ENCODE measurements around the gene KRTAP5-3. TPM values are rescaled to one million over a fixed set of nuclear protein-coding genes. Genes with fewer than 3 reads are reported as not detected.
"Not testable (repeated sequence)": the region's sequence is repeated elsewhere in the genome, so short reads cannot be mapped to it uniquely, and the experiment has no call there.

KRTAP5-3 gene
- total RNA-seq, 4 donors from 2014 or later: not detected

- DNase-seq (ENCODE audit: low spot score): no peak
- no peak for ATAC-seq (ENCODE audit: low FRiP score)
- TF ChIP-seq CTCF (IDR thresholded peaks at IDR 0.05): no peak
Observed at GRCh38 chr11:1600626-1601025, 7.6 kb downstream of the KRTAP5-3 start.

GRCh38 chr11:1598816-1599215 is 9.4 kb downstream of the KRTAP5-3 start:
- DNase-seq (ENCODE audit: low spot score) (no peak), ATAC-seq (ENCODE audit: low FRiP score) (no peak)
- no peak for TF ChIP-seq CTCF (IDR thresholded peaks at IDR 0.05)

GRCh38 chr11:1598406-1598805 is 9.9 kb downstream of the KRTAP5-3 start:
- DNase-seq (ENCODE audit: low spot score); ATAC-seq (ENCODE audit: low FRiP score): not testable (repeated sequence)

GRCh38 chr11:1597994-1598380 is 10.3 kb downstream of the KRTAP5-3 start, which contains the start of gene KRTAP5-2:
Gene KRTAP5-2, minus strand, starts transcription at chr11:1598294. Its CDS starts 44 bp downstream, at chr11:1598250.
- ATAC-seq (ENCODE audit: low FRiP score) (no peak), DNase-seq (ENCODE audit: low spot score) (no peak)

GRCh38 chr11:1597331-1597993 is 10.8 kb downstream of the KRTAP5-3 start:
- TF ChIP-seq CTCF (IDR thresholded peaks at IDR 0.05): no peak
- no peak for ATAC-seq (ENCODE audit: low FRiP score)
- no peak for DNase-seq (ENCODE audit: low spot score)

More at GRCh38 chr11:1597994-1598380, 10.3 kb downstream of the KRTAP5-3 start, which contains the start of gene KRTAP5-2:
- no peak for TF ChIP-seq CTCF (IDR thresholded peaks at IDR 0.05)

- not testable (repeated sequence) for DNase-seq (ENCODE audit: low spot score); ATAC-seq (ENCODE audit: low FRiP score)
Observed at GRCh38 chr11:1596576-1597121, 11.6 kb downstream of the KRTAP5-3 start.

GRCh38 chr11:1595994-1596575 is 12.2 kb downstream of the KRTAP5-3 start:
- not testable (repeated sequence) for ATAC-seq (ENCODE audit: low FRiP score); DNase-seq (ENCODE audit: low spot score)

- DNase-seq (ENCODE audit: low spot score): no peak
- no peak for ATAC-seq (ENCODE audit: low FRiP score)
- TF ChIP-seq CTCF (IDR thresholded peaks at IDR 0.05): no peak
Observed at GRCh38 chr11:1592628-1593027, 15.6 kb downstream of the KRTAP5-3 start.
